Tibial nerve (tissue), 3 donors: ENCODE measurements around the gene DBH.

ENCODE experiments used
- POLR2A ChIP-seq, 2 donors: fragments of 450-650 bp; IDR thresholded peaks; one replicate each; pipeline ENCODE4 v1.6.1; 2017; ENCODE audit warnings: antibody characterized with exemption in 2 of 2, mild to moderate bottlenecking in 2 of 2, moderate library complexity in 2 of 2
- TF ChIP-seq, protein P1 (sequence below), 5 experiments: fragments of 200-600 bp in 3 of 5; fragments of 450-650 bp in 2 of 5; sonication (generic) in 3 of 5; IDR thresholded peaks; one replicate each; pipeline ENCODE4 v1.5.1; 2016 to 2019; ENCODE audit warnings: antibody characterized with exemption in 5 of 5, mild to moderate bottlenecking in 3 of 5, moderate library complexity in 2 of 5

DNA sequence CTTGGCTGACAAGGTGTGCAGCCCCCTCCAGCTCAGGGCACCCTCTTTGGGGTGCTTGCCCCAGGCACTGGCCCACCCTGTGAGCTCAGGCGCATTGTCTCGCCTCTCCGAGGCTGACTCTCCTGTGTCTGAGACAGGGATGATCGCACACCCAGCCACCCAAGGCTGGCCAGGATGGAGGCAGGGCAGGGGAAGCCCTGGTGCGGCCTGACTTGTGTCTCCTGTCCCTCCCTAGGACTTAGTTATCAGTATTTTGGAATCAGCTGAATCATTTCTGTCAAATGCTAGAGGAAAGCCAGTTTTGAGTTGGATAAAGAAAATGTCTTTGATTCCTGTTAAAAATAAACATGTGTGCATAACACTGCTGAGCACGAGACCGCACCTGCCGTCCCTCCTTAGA, 2.5 kb upstream of the DBH start:
- TF ChIP-seq, protein P1, sequence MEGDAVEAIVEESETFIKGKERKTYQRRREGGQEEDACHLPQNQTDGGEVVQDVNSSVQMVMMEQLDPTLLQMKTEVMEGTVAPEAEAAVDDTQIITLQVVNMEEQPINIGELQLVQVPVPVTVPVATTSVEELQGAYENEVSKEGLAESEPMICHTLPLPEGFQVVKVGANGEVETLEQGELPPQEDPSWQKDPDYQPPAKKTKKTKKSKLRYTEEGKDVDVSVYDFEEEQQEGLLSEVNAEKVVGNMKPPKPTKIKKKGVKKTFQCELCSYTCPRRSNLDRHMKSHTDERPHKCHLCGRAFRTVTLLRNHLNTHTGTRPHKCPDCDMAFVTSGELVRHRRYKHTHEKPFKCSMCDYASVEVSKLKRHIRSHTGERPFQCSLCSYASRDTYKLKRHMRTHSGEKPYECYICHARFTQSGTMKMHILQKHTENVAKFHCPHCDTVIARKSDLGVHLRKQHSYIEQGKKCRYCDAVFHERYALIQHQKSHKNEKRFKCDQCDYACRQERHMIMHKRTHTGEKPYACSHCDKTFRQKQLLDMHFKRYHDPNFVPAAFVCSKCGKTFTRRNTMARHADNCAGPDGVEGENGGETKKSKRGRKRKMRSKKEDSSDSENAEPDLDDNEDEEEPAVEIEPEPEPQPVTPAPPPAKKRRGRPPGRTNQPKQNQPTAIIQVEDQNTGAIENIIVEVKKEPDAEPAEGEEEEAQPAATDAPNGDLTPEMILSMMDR (IDR thresholded peaks at IDR 0.05) = no peak
- TF ChIP-seq POLR2A (IDR thresholded peaks at IDR 0.05) = no peak
